Breast epithelium (tissue), 4 donors: ENCODE measurements around the gene ING4. TPM values are rescaled to one million over a fixed set of nuclear protein-coding genes. Genes with fewer than 3 reads are reported as not detected.

Source experiments
- DNase-seq, 2 donors: peaks; one replicate each; pipeline ENCODE4 v3.0.0-alpha.2; 2019; ENCODE audit warnings: low spot score in 2 of 2
- H3K27ac ChIP-seq, 2 donors: fragments of 200-600 bp; sonication (generic) in 1 of 2; one replicate each; pipeline ENCODE4 v1.5.1; 2016 to 2019; ENCODE audit warnings: mild to moderate bottlenecking in 1 of 2
- H3K27me3 ChIP-seq, 2 donors: fragments of 200-600 bp; sonication (generic) in 1 of 2; one replicate each; pipeline versions ENCODE4 v1.5.1 to v1.6.0; 2017 to 2019; ENCODE audit warnings: control low read depth in 1 of 2, mild to moderate bottlenecking in 1 of 2
- H3K36me3 ChIP-seq: fragments of 200-600 bp; one replicate; pipeline ENCODE4 v1.5.1; 2019
- H3K4me1 ChIP-seq, 2 donors: fragments of 200-600 bp; sonication (generic); one replicate each; pipeline ENCODE4 v1.5.1; 2016 to 2019; ENCODE audit warnings: control low read depth in 1 of 2
- H3K4me3 ChIP-seq, 3 donors: fragments of 200-600 bp; sonication (generic); 1 replicate in 2 of 3; 2 replicates in 1 of 3; pipeline ENCODE4 v1.5.1; 2016 to 2019; ENCODE audit warnings: mild to moderate bottlenecking in 3 of 3, moderate library complexity in 2 of 3
- H3K9me3 ChIP-seq, 2 donors: fragments of 200-600 bp; sonication (generic) in 1 of 2; one replicate each; pipeline ENCODE4 v1.5.1; 2016 to 2019; ENCODE audit warnings: control low read depth in 1 of 2
- POLR2A ChIP-seq: fragments of 450-650 bp; IDR thresholded peaks from one replicate; pipeline ENCODE4 v1.6.1; 2016; ENCODE audit warnings: antibody characterized with exemption, mild to moderate bottlenecking, moderate library complexity
- POLR2AphosphoS5 ChIP-seq, 3 donors: sonication (generic); formaldehyde crosslinking; IDR thresholded peaks; one replicate each; pipeline ENCODE4 v1.6.1; 2017; ENCODE audit warnings: antibody characterized with exemption in 3 of 3
- intact Hi-C: fragments of 100-400 bp; cut with DNase I; formaldehyde crosslinking; loops from one replicate; pipeline ENCODE4 v1.15.1; 2023; ENCODE audit warnings: low total_unique reads
- total RNA-seq, 3 donors: library from RNA; depleted of rRNA; stranded (reverse); fragments of >200 nt; gene quantifications; one replicate each; pipeline ENCODE4 v1.1.0, GENCODE V29; 2016
- TF ChIP-seq, protein P1 (sequence below), 3 donors: fragments of 450-650 bp; IDR thresholded peaks; one replicate each; pipeline ENCODE4 v1.5.1; 2016 to 2017; ENCODE audit warnings: antibody characterized with exemption in 3 of 3, mild to moderate bottlenecking in 3 of 3, moderate library complexity in 3 of 3

Gene ING4
- total RNA-seq, 3 donors from 2014 or later: 51.1 to 74.2 (median 56.3) TPM

GRCh38 chr12:6685814-6686213 lies 22.9 kb upstream of the ING4 start:
- intact Hi-C loops: no loop called here
- H3K9me3 ChIP-seq: no peaks in the 10 kb centered on the region
- H3K4me3 ChIP-seq: no peak overlapping the region
- no peaks in the 10 kb centered on the region for H3K36me3 ChIP-seq
- no peak overlapping the region for H3K27ac ChIP-seq
- peaks cover 3 to 18% of the 10 kb centered on the region in 2 donors for H3K4me1 ChIP-seq
- no peak for DNase-seq
- TF ChIP-seq POLR2AphosphoS5 (IDR thresholded peaks at IDR 0.05) (no peak), POLR2A (no peak)
- TF ChIP-seq, protein P1, sequence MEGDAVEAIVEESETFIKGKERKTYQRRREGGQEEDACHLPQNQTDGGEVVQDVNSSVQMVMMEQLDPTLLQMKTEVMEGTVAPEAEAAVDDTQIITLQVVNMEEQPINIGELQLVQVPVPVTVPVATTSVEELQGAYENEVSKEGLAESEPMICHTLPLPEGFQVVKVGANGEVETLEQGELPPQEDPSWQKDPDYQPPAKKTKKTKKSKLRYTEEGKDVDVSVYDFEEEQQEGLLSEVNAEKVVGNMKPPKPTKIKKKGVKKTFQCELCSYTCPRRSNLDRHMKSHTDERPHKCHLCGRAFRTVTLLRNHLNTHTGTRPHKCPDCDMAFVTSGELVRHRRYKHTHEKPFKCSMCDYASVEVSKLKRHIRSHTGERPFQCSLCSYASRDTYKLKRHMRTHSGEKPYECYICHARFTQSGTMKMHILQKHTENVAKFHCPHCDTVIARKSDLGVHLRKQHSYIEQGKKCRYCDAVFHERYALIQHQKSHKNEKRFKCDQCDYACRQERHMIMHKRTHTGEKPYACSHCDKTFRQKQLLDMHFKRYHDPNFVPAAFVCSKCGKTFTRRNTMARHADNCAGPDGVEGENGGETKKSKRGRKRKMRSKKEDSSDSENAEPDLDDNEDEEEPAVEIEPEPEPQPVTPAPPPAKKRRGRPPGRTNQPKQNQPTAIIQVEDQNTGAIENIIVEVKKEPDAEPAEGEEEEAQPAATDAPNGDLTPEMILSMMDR (IDR thresholded peaks at IDR 0.05): no peak
- no peaks in the 10 kb centered on the region for H3K27me3 ChIP-seq

- no peak for DNase-seq
- Histone ChIP-seq H3K9me3 (no peaks in the 10 kb centered on the region), H3K4me3 (no peak overlapping the region), H3K4me1 (peaks cover 3 to 13% of the 10 kb centered on the region in 2 donors), H3K27ac (no peak overlapping the region), H3K36me3 (no peaks in the 10 kb centered on the region), H3K27me3 (no peaks in the 10 kb centered on the region)
- intact Hi-C loops: no loop called here
- TF ChIP-seq POLR2A: no peak
- TF ChIP-seq, protein P1 (IDR thresholded peaks at IDR 0.05): peak in 2 of 3 donors; percentile 13 to 18
Measured at GRCh38 chr12:6684609-6685008, 21.7 kb upstream of the ING4 start.

DNA sequence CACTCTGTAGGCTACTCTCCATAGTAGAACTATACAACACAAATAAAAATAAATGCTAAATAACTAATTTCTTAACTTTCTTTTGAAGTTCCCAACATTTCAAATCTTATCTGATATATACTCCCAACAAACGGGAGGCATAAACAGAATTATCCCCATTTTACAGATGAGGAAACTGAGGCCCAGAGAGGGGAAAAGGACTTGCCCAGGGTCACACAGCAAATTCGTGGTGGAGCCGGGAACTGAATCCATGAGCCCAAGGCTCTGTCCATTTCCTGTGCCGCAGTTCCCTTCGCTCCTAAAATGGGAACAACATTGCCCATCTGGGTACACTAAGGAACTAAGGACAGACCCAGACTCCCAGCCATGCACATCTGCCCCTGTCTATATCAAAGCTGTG lies 14.0 kb upstream of the ING4 start:
- intact Hi-C loops: no loop called here
- no peak overlapping the region for H3K27ac ChIP-seq
- peaks cover 20% of the 10 kb centered on the region for H3K36me3 ChIP-seq
- H3K9me3 ChIP-seq: no peaks in the 10 kb centered on the region
- TF ChIP-seq, protein P1 (IDR thresholded peaks at IDR 0.05): no peak
- TF ChIP-seq POLR2AphosphoS5 (IDR thresholded peaks at IDR 0.05) (no peak), POLR2A (no peak)
- H3K27me3 ChIP-seq: no peaks in the 10 kb centered on the region
- H3K4me1 ChIP-seq: no peaks in the 10 kb centered on the region
- H3K4me3 ChIP-seq: no peak overlapping the region
- DNase-seq: no peak

GRCh38 chr12:6672143-6672542 lies 9.2 kb upstream of the ING4 start:
- intact Hi-C loops: no loop called here
- peaks cover 39% of the 10 kb centered on the region for H3K36me3 ChIP-seq
- no peaks in the 10 kb centered on the region for H3K4me1 ChIP-seq
- H3K27me3 ChIP-seq: no peaks in the 10 kb centered on the region
- no peak overlapping the region for H3K27ac ChIP-seq
- TF ChIP-seq, protein P1 (IDR thresholded peaks at IDR 0.05): no peak
- no peak for TF ChIP-seq POLR2A
- TF ChIP-seq POLR2AphosphoS5 (IDR thresholded peaks at IDR 0.05): no peak
- H3K9me3 ChIP-seq: no peaks in the 10 kb centered on the region
- no peak for DNase-seq
- H3K4me3 ChIP-seq: no peak overlapping the region

DNA sequence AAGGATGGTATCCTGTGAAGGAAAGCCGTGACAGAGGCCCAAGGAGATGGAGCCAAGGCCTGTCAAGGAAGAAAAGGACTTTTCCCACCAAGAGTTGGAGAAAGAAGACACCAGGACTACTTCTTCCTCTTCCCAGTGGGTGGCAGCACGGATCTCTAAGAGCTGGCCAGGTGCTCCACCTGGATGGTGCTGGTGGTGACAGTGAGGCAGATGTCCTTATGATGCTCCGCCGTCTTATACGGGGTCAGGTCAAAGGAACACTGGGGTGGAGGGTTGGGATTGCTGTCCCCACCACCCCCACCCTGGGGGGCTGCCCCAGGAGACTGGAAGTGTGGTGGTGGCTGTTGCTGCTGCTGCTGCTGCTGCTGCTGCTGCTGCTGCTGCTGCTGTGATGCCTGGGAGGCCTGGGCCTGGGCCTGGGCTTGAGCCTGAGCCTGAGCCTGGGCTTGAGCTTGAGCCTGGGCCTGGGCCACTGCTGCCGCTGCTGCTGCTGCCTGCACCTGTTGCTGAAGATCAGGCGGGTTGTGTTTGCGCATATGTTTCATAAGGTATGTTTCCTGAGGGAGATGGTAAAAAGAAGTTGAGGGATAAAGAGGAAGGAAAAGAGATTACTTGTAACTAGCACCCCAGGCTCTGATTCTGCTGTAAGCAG lies 4.8 kb upstream of the ING4 start:
- Histone ChIP-seq H3K27me3 (no peaks in the 10 kb centered on the region), H3K27ac (no peak overlapping the region), H3K36me3 (peaks cover 30% of the 10 kb centered on the region), H3K9me3 (no peaks in the 10 kb centered on the region), H3K4me3 (no peak overlapping the region), H3K4me1 (no peaks in the 10 kb centered on the region)
- intact Hi-C loops: no loop called here
- DNase-seq: no peak
- TF ChIP-seq, protein P1 (IDR thresholded peaks at IDR 0.05): no peak
- TF ChIP-seq POLR2AphosphoS5 (IDR thresholded peaks at IDR 0.05) (no peak), POLR2A (no peak)
